NCI-H2196 (cell line): Measurements from ENCODE around the gene PARP9.

Experiments
- DNase-seq: peaks from one replicate; lab custom pipeline; 2025; ENCODE audit not compliant: unreplicated experiment; lab: John Stamatoyannopoulos, UW

Gene PARP9

DNA sequence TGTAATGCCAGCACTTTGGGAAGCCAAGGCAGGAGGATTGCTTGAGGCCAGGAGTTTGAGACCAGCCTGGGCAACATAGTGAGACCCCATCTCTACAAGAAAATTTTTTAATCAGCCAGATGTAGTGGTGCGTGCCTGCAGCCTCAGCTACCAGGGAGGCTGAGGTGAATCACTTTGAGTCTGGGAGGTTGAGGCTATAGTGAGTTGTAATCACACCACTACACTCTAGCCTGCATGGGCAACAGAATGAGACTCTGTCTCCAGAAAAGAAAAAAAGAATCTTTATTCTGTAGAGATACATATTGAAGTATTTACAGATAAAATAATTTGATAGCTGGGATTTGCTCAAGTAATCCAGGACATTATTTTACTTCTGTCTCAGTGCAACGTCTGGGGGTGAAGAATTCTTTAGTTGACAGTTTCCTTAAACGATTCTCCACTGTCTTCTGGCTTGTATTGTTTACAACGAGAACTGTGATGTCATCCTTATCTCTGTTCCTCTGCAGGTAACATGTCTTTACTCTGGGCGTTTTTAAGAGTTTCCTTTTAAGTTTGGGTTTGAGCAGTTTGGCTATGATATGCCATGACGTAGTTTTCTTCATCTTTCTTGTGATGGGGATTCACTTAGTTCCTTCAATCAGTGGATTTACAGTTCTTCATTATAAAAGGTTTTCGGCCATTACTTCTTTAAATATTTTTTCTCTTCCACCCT, 75.7 kb downstream of the PARP9 start:
- DNase-seq: no peak

DNA sequence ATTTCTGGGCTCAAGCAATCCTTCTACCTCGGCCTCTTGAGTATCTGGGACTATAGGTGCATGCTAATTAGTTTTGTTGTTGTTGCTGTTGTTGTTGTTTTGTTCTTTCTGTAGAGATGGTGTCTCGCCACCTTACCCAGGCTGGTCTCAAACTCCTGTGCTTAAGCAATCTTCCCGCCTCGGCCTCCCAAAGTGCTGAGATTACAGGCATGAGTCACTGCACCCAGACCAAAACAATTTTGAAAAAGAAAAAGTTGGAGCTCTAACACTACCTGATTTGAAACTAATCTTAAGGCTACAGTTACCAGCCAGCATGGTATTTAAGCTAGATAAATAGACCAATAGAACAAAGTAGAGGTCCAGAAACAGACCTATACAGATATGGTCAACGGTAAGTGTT, 79.1 kb downstream of the PARP9 start:
- no peak for DNase-seq

DNA sequence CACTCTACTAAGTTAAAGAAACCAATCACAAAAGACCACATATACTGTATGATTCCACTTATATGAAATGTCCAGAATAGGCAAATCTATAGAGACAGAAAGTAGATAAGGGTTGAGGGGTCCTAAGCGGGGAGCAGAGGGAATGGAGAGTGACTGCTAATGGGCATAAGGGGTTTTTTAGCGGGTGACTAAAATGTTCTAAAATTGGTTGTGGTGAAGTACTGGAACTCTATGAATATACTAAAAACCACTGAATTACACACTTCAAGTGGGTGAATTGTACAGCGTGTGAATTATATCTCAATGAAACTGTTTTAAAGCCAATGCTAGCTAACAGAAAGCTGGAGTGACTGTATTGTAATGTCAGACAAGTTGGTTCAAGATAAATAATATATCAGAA, 82.7 kb downstream of the PARP9 start:
- no peak for DNase-seq
